ENCODE data around the gene B3GALT6.

B3GALT6 gene

DNA sequence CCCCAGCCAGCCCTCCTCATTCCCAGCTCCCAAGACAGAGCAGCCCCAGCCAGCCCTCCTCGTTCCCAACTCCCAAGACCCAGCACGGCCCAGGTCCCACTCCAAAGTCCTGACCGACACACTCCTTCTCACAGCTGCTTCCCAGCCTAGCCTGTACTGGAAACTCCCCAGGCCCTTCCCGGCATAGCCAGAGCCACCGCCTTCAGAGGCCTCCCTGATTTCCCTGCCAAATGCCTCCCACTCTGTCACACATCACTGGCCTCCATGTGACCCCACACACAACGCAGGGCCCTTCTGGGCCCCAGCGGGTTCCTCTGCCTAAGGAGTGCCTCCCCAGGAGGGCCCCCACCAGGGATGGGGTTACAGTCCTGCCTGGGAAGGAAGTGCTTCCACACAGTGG lies 38.8 kb downstream of the B3GALT6 start:
- DNase-seq, result no peak

DNA sequence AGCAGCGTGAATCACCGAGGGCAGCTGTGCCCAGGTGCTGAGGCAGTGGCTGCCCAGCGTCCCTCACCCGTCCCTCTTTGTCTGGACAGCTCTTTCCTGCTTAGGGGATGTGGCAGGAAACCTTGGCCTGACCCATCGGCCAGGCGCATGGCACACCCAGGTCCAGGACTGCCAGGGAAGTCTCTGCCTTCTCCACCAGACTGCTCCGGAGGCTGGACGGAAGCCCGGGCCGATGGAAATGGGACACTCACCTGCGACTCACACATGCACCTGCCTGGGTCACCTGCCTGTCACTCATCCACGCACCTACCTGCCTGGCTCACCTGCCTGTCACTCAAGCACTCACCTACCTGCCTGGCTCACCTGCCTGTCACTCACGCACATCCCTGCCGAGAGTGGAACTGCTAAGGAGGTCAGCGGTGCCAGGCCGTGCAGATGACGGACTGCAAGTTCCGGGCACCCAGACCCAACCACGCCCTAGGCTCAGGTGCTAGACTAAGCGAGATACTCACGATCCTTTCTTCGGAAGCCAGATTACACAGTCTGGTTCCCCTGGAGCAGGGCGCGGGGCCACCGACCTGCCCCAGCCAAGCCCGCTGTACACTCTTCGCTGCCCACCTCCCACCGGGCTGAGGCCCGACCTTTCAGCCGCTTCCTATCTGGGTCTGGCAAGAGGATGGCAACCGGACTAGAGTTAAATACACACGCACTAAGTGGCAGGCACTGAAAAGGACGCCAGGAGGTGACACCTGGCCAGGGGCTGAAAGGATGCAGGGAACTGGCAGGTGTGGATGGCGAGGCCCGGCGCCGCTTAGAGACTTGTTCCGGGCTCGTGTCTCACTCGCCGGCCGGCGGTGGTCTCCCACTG lies 40.5 kb downstream of the B3GALT6 start:
- DNase-seq, result no peak

DNA sequence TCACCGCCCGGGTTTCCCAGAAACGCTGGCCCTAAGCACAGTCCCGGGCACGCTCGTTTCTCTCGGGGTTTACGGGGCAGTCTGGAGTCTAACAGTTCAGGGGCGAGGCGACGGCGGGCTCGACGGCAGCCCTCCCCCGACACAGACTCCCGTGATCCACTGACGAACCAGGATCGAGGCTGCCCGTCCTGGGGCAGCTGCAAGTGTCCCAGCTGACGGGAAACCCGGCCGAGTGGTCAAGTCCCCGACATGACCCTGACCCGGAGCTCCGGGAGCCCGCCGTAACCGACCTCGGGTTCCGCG lies 41.1 kb downstream of the B3GALT6 start:
- DNase-seq, result peak; percentile 13

DNA sequence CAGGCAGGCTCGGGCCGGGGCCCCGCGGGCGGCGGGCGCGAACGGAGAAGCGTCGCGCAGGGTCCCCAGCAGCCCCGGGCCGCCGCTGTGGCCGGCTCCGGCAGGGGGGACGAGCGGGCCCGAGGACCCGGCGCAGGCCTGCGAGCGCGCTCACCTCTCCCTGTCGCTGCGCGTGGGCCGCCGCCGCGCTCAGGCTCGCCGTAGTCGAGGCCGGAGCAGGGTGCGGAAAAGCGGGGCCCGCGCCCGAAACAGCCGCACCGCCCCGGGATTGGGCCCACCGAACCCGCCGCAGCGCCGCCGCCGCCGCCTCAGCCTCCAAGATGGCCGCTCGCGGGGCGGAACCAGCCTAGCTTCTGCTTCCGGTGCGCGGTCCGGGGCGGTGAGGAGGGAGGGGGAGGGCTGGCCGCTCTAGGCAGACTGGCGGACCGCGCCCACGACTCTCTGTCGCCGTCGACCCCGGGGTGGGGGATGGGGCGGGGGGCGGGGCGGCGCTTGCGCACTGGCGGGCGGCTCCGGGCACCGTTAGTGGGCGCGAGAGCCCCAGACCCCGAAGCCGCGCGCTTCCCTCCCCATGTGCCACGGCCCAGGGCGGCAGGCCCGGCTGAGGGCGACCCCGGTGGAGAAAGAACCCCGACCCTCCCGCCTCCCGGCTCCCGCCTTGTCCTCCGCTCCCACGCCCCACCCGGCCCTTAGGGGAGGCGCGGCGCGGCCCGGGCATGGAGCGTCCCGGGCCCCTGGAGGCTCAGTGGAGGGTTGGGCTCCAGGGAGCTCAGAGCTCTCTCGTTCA lies 41.7 kb downstream of the B3GALT6 start, which contains the start of gene UBE2J2:
Gene UBE2J2 (minus strand): TSS at position 343 of the 787 bp plus-strand sequence. CDS start 5,862 bp downstream, outside the sequence.
- peak; percentile 94 for DNase-seq

DNA sequence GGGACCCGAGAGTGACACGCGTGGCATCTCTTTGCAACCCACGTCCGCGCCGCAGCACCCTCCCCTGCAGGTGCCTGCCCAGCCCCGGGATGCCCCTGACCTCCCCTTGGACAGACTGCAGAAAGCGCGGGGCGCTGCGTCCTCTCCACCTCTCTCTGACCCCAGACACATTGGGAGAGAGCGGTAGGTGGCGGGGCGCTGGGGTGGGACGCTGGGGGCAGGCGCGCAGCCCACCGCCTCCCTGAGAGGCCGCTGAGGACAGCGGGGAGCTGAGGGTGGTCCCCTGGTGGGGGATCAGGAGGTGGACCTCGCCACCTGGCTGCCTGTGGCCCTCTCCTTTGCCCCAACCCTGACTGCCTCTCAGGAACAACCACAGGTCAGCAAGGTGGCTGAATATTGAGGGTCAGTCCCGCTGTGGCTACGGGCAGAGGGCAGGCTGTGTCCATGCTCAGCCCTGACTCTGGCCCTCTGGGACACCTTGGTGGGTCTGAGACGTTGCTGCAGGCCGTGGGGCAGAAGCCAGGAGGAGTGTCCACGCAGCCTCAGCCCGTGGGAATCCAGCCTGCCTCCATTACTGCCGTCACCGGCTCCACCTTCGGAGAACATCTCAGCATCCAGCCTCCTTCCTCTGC lies 42.4 kb downstream of the B3GALT6 start:
- DNase-seq, result no peak

DNA sequence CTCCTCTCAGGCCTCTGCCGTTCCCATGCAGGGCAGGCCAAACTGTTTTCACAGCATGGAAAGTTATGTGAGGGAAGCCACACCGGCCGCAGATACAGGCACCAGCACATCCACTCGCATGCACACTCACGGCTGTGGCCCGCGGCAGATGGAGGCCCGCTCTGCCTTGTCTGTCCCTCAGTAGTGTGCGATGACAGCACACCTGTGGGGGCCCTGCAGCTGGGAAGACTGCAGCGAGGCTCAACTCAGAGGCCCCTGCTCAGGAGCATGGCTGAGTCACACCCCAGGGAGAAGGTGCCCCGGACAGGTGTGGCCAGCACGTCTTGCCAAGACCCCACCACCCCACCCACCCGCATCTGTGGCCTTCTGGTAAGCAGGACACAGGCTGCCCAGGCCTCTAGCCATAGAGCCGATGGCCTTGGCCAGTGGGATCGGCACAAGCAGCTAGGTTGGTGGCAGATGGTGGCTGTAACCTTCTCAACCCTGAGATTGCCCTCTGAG lies 42.9 kb downstream of the B3GALT6 start:
- DNase-seq, result no peak

DNA sequence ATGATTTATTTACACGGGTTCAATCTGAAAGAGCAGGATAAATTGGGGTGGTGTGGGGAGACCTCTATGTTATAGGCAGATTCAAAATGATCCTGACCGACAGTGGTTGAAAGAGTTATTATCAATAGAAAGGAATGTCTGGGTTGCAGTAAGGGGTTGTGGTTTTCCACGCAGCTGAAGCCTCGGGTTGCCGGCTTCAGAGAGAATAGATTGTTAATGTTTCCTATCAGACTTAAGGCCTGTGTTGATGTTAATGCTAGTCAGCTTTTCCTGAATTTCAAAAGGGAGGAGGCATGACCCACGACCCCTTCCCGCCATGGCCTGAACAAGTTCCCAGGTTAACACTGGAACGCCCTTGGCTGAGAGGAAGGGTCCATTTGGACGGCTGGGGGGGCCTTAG lies 43.8 kb downstream of the B3GALT6 start:
- DNase-seq, result no peak

DNA sequence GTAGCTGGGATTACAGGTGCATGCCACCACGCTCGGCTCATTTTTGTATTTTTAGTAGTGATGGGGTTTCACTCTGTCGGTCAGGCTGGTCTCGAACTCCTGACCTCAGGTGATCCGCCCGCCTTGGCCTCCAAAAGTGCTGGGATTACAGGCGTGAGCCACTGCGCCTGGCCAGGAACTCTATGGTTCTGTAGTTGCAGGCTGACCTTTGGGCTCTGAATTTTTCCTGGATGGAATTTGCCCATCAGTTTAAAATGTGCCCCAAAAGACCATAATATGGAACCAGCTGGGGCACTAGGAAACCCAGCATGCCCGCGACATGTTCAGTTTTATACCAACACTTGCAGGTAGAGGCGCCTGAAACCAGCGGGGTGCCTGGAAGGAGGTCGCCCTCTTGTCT lies 46.6 kb downstream of the B3GALT6 start:
- no peak for DNase-seq

DNA sequence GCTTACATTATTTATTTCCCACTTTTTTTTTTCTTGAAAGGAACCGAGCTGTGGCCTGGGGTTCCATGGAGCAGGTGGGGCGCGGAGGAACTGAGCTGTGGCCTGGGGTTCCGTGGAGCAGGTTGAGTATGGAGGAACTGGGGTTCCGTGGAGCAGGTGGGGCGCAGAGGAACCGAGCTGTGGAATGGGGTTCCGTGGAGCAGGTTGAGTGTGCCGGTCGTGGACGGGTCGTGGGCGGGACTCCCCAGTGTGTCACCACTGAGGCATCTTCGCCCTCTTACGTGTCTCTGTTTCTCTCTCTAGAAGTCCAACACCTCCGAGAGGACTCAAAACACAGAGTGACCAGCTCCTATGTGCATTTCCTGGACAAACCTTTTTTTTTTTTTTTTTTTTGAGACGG lies 47.0 kb downstream of the B3GALT6 start:
- DNase-seq, result no peak

DNA sequence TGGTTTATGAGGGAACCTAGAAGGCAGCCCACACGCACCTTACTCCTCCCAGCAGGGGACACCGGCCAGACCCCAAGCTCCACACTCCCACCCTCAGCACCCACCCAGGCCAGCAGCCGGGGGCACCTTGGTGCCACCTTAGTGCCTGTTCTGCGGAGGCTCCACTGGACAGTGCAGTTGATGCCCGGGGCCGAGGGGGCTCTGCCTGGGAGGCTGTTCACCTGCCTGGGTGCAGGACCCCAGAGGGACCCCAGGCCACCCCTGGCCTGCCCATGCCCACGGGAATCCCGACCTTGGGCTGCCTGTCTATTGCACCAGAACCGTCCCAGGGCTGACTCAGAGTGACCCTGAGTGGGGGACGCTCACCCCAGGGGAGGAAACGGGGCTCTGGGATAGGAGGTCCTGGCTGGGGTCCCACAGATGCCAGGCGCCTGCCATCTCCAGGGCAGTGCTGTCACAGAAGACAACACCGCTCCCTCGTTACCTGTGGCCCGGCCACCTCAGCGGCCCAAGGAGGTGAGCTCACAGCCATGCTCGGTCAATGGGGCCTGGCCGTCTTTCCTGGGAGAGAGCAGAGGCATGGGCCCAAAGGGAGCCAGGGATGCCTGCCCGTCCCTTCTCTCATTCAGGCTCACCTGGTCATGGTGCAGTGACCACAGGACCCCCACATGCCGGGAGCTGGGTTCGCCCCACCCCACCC lies 48.9 kb downstream of the B3GALT6 start:
- DNase-seq, result no peak

DNA sequence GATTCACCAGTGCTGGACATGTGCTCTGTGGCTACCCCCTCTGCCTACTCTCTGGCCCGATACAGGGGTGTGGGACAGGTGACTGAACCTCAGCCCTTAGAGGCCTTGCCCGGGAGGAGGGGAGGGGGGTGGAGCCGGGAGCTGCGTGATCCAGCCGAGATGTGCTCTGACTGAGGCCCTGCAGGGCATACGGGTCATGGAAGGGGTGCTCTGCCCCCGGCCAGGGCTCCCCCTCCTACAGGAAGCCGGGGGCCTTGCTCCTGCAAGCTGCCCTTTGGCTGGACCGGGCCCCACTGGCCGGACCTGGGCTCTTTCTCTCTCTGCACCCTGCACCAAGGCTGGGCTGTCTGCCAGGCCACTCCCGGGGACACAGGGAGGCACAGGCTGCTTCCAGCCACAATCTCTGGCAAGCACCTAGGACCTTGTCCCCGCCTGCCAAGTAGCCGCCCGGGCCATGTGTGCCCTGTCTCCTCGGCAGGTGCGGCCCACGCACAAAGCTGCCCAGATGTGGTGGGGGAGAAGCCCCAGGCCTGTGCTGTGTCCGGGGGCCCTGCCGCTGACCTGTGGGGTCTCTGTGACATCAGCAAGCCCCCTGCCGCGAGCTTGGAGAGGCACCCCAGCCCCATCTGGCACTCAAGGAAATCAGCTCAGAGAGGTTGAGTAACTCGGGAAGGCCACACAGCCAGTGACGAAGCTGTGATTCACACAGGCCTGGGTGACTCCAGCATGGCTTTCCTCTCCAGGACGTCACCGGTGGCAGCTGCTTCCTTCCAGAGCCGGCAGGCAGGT lies 49.7 kb downstream of the B3GALT6 start:
- no peak for DNase-seq

DNA sequence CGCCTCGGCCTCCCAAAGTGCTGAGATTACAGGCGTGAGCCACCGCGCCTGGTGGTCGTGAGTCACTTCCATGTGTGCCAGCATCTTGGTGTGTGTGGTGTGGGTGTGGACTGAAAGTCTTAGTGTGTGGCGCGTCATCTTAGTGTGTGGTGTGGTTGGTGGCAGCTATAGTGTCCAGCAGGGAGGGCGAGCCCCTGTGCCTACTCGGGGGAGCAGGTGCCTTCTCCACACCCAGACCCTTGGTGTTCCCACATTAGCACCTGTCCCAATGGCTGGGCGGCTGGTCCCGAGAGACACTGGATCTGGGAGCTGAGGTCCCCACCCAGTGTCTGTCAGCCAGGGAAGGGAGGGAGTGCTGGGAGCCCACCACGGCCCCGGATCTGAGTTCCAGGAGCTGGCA lies 51.0 kb downstream of the B3GALT6 start:
- DNase-seq, result no peak

DNA sequence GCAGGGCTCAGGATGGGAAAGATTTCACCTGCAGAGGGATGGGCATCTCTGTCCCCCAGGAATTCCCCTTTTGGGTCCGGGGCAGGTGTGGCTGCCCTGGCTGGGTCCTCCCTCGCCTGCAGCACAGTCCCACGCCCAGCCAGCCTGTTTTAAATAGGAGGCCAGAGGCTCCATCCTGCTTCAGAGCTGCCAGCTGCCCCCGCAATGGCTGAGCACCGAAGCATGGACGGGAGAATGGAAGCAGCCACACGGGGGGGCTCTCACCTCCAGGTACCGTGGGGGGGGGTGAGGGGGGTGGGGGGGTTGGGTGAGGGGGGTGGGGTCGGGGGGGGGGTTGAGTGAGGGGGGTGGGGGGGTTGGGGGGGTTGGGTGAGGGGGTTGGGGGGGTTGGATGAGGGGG lies 51.8 kb downstream of the B3GALT6 start:
- peak; percentile 24 for DNase-seq

All from eye (tissue), 1 donor.